C4-2B (cell line): ENCODE data around the gene BLOC1S6.

Experiments used
- CTCF ChIP-seq: fragments of 450-650 bp; conservative IDR thresholded peaks from 2 replicates; pipeline ENCODE4 v1.5.1; 2017; ENCODE audit warnings: mild to moderate bottlenecking
- ZFX ChIP-seq: fragments of 450-650 bp; IDR thresholded peaks from 2 replicates; pipeline ENCODE4 v1.6.1; 2017

- TF ChIP-seq CTCF (no peak), ZFX (no peak)
These were observed 1.1 kb upstream of the BLOC1S6 start for GRCh38 chr15:45586125-45586524.
